HFFc6 (cell line): ENCODE measurements around the gene ZBED5. TPM values are rescaled to one million over a fixed set of nuclear protein-coding genes. Genes with fewer than 3 reads are reported as not detected.
A peak's percentile ranks its signal among the peaks of the same experiment; 100 is the strongest.
"Not testable (repeated sequence)": the region's sequence is repeated elsewhere in the genome, so short reads cannot be mapped to it uniquely, and the experiment has no call there.

Experiments
- DNase-seq: peaks from one replicate; pipeline ENCODE4 v3.0.0-alpha.2; 2018
- H3K27ac Mint-ChIP-seq: 2 replicates; pipeline ENCODE4 v1.8.0; 2020; ENCODE audit warnings: mild to moderate bottlenecking, mixed read lengths
- H3K27me3 Mint-ChIP-seq: 2 replicates; pipeline ENCODE4 v1.8.0; 2021; ENCODE audit warnings: mild to moderate bottlenecking, moderate library complexity, mixed read lengths; ENCODE audit not compliant: insufficient read depth
- H3K36me3 Mint-ChIP-seq: 2 replicates; pipeline ENCODE4 v1.8.0; 2021; ENCODE audit warnings: low read depth, mixed read lengths
- H3K4me1 Mint-ChIP-seq: 2 replicates; pipeline ENCODE4 v1.8.0; 2020; ENCODE audit warnings: low read depth, mixed read lengths
- H3K4me3 Mint-ChIP-seq: 2 replicates; pipeline ENCODE4 v1.8.0; 2020; ENCODE audit warnings: mild to moderate bottlenecking, moderate library complexity, mixed read lengths
- H3K9me3 Mint-ChIP-seq: 2 replicates; pipeline ENCODE4 v1.8.0; 2020; ENCODE audit warnings: mild to moderate bottlenecking, mixed read lengths
- CTCF ChIP-seq: fragments of 200-600 bp; sonication (generic); IDR thresholded peaks from 2 replicates; pipeline ENCODE4 v1.5.0; 2021; ENCODE audit warnings: antibody characterized with exemption, mild to moderate bottlenecking
- total RNA-seq, 6 experiments: library from RNA; stranded (reverse); fragmentation: NEBNext Ultra II Directional; extraction: Animal tissue kit (Norgen Biotek cat#: 25700); gene quantifications; 2 replicates in 1 of 6; 3 replicates in 5 of 6; pipeline ENCODE4 v1.2.3, GENCODE V29; 2021

Gene ZBED5
- total RNA-seq, 6 experiments from 2014 or later, result 24.0 to 29.0 (median 26.4) TPM

- TF ChIP-seq CTCF, result no peak
- DNase-seq, result no peak
- H3K36me3 Mint-ChIP-seq, result no peaks in the 10 kb centered on the region
- no peaks in the 10 kb centered on the region for H3K9me3 Mint-ChIP-seq
- no peak overlapping the region for H3K27ac Mint-ChIP-seq
- H3K27me3 Mint-ChIP-seq, result no peaks in the 10 kb centered on the region
- H3K4me3 Mint-ChIP-seq, result no peak overlapping the region
- H3K4me1 Mint-ChIP-seq, result no peaks in the 10 kb centered on the region
Observed at GRCh38 chr11:10838083-10838482, 19.8 kb downstream of the ZBED5 start.

GRCh38 chr11:10836884-10837283 lies 21.0 kb downstream of the ZBED5 start:
- DNase-seq, H3K27me3 Mint-ChIP-seq, H3K36me3 Mint-ChIP-seq, H3K4me3 Mint-ChIP-seq, H3K27ac Mint-ChIP-seq, H3K4me1 Mint-ChIP-seq, H3K9me3 Mint-ChIP-seq: not testable (repeated sequence)

GRCh38 chr11:10829139-10829538 lies 28.7 kb downstream of the ZBED5 start:
- H3K27ac Mint-ChIP-seq, result no peak overlapping the region
- no peak for DNase-seq
- H3K27me3 Mint-ChIP-seq, result no peaks in the 10 kb centered on the region
- H3K9me3 Mint-ChIP-seq, result no peaks in the 10 kb centered on the region; the same call in 1 of the 2 replicates
- no peaks in the 10 kb centered on the region for H3K4me1 Mint-ChIP-seq
- H3K4me3 Mint-ChIP-seq, result no peak overlapping the region
- TF ChIP-seq CTCF, result no peak
- H3K36me3 Mint-ChIP-seq, result no peaks in the 10 kb centered on the region

GRCh38 chr11:10828402-10828801 lies 29.5 kb downstream of the ZBED5 start:
- no peaks in the 10 kb centered on the region for H3K27me3 Mint-ChIP-seq
- H3K4me3 Mint-ChIP-seq, result no peak overlapping the region
- no peak for DNase-seq
- no peaks in the 10 kb centered on the region for H3K36me3 Mint-ChIP-seq
- peaks cover 7% of the 10 kb centered on the region for H3K4me1 Mint-ChIP-seq
- TF ChIP-seq CTCF, result no peak
- H3K9me3 Mint-ChIP-seq, result no peaks in the 10 kb centered on the region; the same call in 1 of the 2 replicates
- H3K27ac Mint-ChIP-seq, result no peak overlapping the region

GRCh38 chr11:10824888-10825287 lies 33.0 kb downstream of the ZBED5 start:
- peaks cover 22% of the 10 kb centered on the region for H3K4me1 Mint-ChIP-seq
- no peaks in the 10 kb centered on the region for H3K36me3 Mint-ChIP-seq
- no peak overlapping the region for H3K4me3 Mint-ChIP-seq
- H3K27ac Mint-ChIP-seq, result no peak overlapping the region
- DNase-seq, result no peak
- no peaks in the 10 kb centered on the region; the same call in 1 of the 2 replicates for H3K9me3 Mint-ChIP-seq
- H3K27me3 Mint-ChIP-seq, result no peaks in the 10 kb centered on the region
- TF ChIP-seq CTCF, result no peak

- no peak for TF ChIP-seq CTCF
Observed at GRCh38 chr11:10823152-10823579, 34.7 kb downstream of the ZBED5 start.

GRCh38 chr11:10822491-10822890 lies 35.4 kb downstream of the ZBED5 start:
- peaks cover 36% of the 10 kb centered on the region for H3K4me1 Mint-ChIP-seq
- not testable (repeated sequence) for H3K4me3 Mint-ChIP-seq, H3K9me3 Mint-ChIP-seq, H3K36me3 Mint-ChIP-seq, DNase-seq, H3K27ac Mint-ChIP-seq, H3K27me3 Mint-ChIP-seq

More at GRCh38 chr11:10823152-10823579, 34.7 kb downstream of the ZBED5 start:
- peak overlapping the region; percentile 74 for H3K4me3 Mint-ChIP-seq
- DNase-seq, result no peak
- H3K27me3 Mint-ChIP-seq, result no peaks in the 10 kb centered on the region
- peak overlapping the region; percentile 64 for H3K27ac Mint-ChIP-seq
- H3K36me3 Mint-ChIP-seq, result no peaks in the 10 kb centered on the region
- peaks cover 29% of the 10 kb centered on the region for H3K4me1 Mint-ChIP-seq
- no peaks in the 10 kb centered on the region for H3K9me3 Mint-ChIP-seq
